Endometrial microvascular endothelial cells (primary cell): ENCODE data around the gene PHF21B. TPM values are rescaled to one million over a fixed set of nuclear protein-coding genes. Genes with fewer than 3 reads are reported as not detected.

ENCODE experiments used
- in situ Hi-C: cut with HindIII; loops from 2 replicates; pipeline ENCODE4 v1.10.0; 2017; ENCODE audit warnings: low sequenced_read_pairs, low pct_unique_long_range_greater_than_20kb; ENCODE audit errors: inconsistent ontology term
- total RNA-seq: library from RNA; depleted of rRNA; stranded (reverse); fragments of >200 nt; gene quantifications from one replicate; pipeline ENCODE4 v1.2.3, GENCODE V29; 2015; ENCODE audit errors: inconsistent ontology term

PHF21B gene
- total RNA-seq, 1 donor from 2014 or later: not detected

DNA sequence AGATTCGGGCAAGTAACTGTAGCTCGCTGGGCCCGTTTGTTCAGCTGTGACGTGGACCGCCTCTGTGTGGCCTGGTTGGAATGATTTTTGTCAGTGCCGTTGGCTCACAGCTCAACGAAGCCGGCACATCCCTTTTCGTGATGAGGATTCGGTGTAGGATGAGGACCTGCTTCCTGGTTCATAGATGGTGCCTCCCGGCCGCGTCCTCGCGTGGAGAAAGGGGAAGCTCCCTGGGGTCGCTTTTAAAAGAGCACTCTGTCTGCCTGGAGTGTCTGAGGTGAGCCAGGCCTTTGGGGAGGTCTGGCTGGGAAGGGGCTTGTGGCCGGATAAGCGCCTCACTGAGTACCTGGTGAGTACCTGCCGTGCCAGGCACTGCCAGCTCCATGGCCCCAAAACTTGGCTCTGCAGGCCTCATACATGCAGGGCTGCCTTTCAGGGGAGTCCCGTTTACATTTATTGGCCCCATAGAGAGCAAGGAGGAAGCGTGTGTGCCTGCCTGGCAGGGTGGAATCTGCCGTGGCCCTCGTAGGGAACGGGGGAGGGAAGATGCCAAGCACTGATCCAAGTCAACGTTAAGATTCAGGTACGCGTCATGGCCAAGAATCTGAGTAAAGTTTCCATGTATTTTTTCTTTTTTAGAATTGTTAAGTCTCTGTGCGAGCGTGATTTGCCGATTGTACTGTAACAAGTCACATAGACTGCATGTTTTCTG, 169.0 kb downstream of the PHF21B start:
- in situ Hi-C loops: no loop called here

DNA sequence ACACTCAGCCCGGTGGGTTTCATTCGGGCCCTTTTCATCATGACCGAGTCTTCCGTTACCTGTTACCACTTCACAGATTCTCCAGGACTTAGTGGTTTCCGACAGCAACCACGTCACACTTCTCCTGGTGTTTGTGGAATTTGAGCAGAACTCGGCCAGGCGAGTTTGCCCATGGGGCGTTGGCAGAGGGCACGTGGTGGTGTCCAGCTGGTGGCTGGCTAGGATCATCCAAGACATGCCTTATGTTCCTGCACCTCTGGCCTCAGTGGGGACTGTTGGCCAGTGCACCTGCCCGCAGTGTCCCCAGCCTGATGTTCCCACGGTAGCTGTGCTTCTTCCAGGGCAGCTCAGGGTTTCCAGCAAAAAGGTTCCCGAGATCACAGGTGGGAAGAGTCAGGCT, 170.1 kb downstream of the PHF21B start:
- in situ Hi-C loops: no loop called here

- in situ Hi-C loops: no loop called here
Observed at GRCh38 chr22:44839061-44839460, 170.7 kb downstream of the PHF21B start.

DNA sequence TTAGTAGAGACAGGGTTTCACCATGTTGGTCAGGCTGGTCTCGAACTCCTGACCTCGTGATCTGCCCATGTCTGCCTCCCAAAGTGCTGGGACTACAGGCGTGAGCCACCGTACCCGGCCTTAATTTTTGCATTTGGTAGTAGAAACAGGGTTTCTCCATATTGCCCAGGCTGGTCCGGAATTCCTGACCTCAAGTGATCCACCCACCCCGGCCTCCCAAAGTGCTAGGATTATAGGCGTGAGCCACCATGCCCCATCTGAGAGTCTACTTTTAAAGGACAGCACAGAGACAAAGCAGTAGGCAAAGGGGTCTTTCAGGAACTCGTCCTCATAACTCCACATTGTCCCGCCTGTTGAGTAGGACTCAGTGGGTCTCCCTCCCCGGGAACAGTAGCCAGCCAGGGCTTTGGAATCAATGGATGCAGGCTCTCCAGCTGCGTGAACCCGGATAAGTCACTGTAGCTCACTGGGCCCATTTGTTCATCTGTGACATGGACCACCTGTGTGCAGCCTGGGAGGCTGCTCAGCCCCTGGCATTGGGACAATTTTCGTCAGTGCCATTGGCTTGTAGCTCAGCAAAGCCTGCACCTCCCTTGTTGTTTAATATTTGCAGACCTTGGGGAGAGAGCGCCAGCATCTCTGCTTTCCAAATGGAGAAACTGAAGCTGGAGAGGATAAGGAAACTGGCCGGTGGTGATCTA, 171.3 kb downstream of the PHF21B start:
- in situ Hi-C loops: no loop called here

DNA sequence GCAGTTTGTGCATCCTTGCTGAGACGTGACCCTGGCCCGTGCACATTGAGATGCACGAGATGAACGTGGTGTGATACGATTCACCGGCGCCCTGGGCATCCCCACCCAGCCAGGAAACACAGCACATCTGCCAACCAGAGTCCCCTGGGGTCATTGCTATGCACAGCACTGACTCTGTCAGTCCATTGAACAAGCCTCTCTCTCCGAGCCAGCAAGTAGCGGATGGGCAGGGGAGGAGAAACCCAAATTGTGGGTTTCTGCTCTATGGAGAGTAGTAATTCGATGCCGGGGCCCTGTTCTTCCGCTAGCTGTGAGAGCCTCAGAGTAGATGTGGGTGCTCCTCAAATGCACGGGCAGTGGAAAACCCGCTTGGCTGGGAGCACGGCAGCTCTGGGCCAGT, 172.3 kb downstream of the PHF21B start:
- in situ Hi-C loops: no loop called here

GRCh38 chr22:44834065-44834464, 175.7 kb downstream of the PHF21B start:
- in situ Hi-C loops: no loop called here

GRCh38 chr22:44831885-44832284, 177.9 kb downstream of the PHF21B start:
- in situ Hi-C loops: no loop called here

Other genes with a start within 250 kb of the PHF21B start
- 107 TPM for gene NUP50, start 153.9 kb upstream of the PHF21B start, total RNA-seq
- 37.9 TPM for gene KIAA0930, start 230.9 kb upstream of the PHF21B start, total RNA-seq